NOMO-1 treated with dmso at 0.1 percent for 144 hours (cell line): Measurements from ENCODE around the gene CXCL14.

Experiments
- DNase-seq: peaks from one replicate; lab custom pipeline; 2025; ENCODE audit not compliant: unreplicated experiment; lab: John Stamatoyannopoulos, UW

CXCL14 gene, protein sequence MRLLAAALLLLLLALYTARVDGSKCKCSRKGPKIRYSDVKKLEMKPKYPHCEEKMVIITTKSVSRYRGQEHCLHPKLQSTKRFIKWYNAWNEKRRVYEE

GRCh38 chr5:135578685-135579341 lies at the start of gene CXCL14:
TSS of gene CXCL14 (minus strand) at chr5:135578991. CDS start at chr5:135578778, 213 bp downstream.
- peak; percentile 37 for DNase-seq

DNA sequence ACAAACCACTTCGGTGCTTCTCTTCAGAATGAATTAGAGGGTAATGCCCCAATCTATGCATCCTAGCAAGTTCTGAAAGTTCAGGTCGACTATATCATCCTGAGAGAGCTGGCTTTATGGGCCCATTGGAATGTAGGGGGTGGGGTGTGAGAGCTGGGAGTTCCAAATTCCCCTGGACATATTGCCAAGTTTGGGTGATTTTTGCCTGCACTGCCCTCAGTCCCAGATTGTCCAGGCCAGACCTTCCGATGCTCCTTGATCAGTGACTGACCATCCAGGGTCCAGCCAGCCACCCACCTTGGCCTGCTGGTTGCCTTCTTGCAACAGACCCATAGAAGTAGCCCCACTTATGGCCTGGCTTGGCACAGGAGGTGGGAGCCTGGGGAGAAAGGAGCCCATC lies 47.8 kb upstream of the CXCL14 start:
- DNase-seq: no peak

GRCh38 chr5:135625961-135626360 lies 47.2 kb upstream of the CXCL14 start:
- DNase-seq: no peak

GRCh38 chr5:135625486-135625885 lies 46.7 kb upstream of the CXCL14 start:
- no peak for DNase-seq

- no peak for DNase-seq
Observed at GRCh38 chr5:135625061-135625460, 46.3 kb upstream of the CXCL14 start.

GRCh38 chr5:135623186-135623715 lies 44.5 kb upstream of the CXCL14 start:
- no peak for DNase-seq

DNA sequence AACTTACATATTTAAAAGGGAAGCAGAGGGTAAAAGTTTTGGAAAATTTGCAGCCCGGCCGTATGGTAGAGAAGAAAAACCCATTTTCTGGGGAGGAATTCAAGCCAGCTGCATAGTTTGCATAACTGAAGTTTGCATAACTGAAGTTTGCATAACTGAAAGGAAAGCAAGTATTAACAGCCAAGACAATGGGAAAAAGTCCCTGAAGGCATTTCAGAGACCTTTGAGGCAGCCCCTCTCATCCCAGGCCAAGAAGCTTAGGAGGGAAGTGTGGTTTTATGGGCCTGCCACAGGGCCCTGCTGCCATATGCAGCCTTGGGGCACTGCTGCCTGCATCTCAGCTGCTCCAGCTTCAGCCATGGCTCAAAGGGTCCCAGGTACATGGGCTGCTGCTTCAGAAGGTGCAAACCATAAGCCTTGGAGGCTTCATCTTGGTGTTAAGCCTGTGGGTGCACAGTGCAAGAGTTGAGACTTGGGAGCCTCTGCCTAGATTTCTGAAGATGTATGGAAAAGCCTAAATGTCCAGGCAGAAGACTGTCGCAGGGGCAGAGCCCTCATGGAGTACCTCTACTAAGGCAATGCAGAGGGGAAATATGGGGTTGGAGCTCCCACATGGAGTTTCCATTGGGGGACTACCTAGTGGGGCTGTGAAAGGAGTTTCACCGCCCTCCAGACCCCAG lies 36.9 kb upstream of the CXCL14 start:
- DNase-seq: no peak

GRCh38 chr5:135615171-135615570 lies 36.4 kb upstream of the CXCL14 start:
- DNase-seq: no peak

- no peak for DNase-seq
Observed at GRCh38 chr5:135609981-135610380, 31.2 kb upstream of the CXCL14 start.

DNA sequence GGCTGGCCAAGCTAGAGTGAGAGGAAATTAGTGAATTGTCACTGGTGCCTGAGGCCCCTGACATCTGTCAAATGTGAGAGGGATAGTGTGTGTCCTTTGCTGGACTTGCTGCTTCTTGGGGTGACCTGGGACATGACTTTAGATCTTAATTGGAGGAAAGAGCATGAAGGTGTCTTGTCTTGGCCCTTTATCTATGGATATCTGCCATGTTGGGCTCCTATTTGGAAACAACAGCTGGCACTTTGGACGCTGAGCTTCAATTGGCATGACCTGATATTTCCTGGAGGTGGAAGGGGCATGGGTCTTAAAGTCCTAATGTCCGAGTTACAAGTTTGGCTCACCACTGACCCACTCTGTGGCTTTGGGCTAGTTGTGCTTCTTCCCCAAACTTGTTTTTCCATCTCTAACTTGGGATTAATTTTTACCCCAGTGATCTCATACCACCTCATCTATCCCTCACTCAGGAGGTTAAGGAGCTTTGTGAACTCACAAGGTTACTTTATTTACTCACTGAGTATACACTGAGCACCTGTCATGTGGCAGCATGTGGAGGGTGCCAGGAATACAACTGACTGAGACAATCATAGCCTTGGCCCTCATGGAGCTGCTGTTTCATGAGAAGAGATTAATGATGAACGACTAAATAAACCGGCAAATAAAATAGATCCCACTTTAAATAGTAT lies 30.1 kb upstream of the CXCL14 start:
- DNase-seq: no peak

GRCh38 chr5:135608361-135608760 lies 29.6 kb upstream of the CXCL14 start:
- DNase-seq: no peak

- DNase-seq: no peak
Observed at GRCh38 chr5:135606431-135606830, 27.6 kb upstream of the CXCL14 start.

- no peak for DNase-seq
Observed at GRCh38 chr5:135605221-135605620, 26.4 kb upstream of the CXCL14 start.

DNA sequence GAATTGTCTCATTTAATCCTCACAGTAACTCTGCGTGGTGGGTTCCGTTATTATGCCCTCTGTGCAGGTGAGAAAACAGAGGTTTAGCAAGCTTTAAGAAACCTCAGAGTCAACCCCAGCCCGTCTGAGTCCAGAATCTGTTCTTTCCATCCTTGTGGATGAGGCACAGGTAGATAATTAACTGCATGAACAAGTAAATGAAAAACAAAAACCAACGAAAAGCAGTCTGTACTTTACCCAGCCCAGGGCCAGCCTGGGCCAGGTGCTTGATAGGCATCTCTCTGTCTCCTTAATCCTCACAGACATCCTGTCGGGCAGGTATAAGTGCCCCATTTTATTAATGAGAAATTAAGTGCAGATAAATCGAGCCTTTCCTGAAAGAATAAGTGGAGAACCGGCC lies 25.3 kb upstream of the CXCL14 start:
- no peak for DNase-seq

GRCh38 chr5:135602882-135603721 lies 24.3 kb upstream of the CXCL14 start:
- DNase-seq: no peak

- DNase-seq: no peak
Observed at GRCh38 chr5:135601466-135601865, 22.7 kb upstream of the CXCL14 start.

DNA sequence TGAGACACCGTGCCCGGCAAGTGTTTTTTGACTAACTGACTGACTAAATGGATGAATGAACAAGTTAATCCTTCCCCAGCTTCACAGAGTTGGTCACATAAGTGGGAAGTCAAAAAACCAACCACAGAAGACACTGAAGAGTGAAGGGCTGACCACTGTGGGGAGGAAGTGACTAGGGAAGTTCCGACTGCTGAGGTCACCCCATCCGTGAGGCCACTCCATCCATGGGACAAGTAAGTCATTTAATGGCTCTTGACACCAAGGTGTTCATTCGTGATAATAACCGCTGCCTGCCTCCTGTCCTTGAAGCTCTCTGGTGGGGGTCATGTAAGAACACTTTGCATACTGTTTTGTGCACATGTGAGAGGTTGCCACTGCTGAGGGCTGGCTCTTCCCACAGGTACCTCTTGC lies 22.2 kb upstream of the CXCL14 start:
- peak; percentile 19 for DNase-seq

- no peak for DNase-seq
Observed at GRCh38 chr5:135600152-135600570, 21.4 kb upstream of the CXCL14 start.

GRCh38 chr5:135599421-135600151 lies 20.8 kb upstream of the CXCL14 start:
- no peak for DNase-seq
